ENCODE data around the gene MCF2.

GRCh38 chrX:139720136-139720535 lies 12.2 kb upstream of the MCF2 start:
- no peak for TF ChIP-seq CTCF (IDR thresholded peaks at IDR 0.05)
- no peak for TF ChIP-seq EZH2 (IDR thresholded peaks at IDR 0.05)
- TF ChIP-seq EZH2phosphoT487 (IDR thresholded peaks at IDR 0.05): no peak
